ENCODE results near the gene CEP19.

The CEP19 gene

GRCh38 chr3:196666001-196666867 lies 45.8 kb downstream of the CEP19 start:
- H3K4me1 ChIP-seq (ENCODE audit: control extremely low read depth in 1 of 4, control insufficient read depth in 4 of 4, insufficient read depth in 4 of 4, low read length in 3 of 4): peaks cover 5 to 18% (median 14%) of the 10 kb centered on the region in 4 experiments
- POLR2A ChIA-PET: interaction anchor here (0.6 to 1.0 kb wide), 2 partner anchors 18 to 28 kb away, joined by 3 read pairs; no protein-coding TSS in a partner anchor

GRCh38 chr3:196662711-196663571 lies 49.1 kb downstream of the CEP19 start:
- ChIA-PET CTCF (interaction anchor here (0.7 to 1.3 kb wide), 11 partner anchors 9 to 56 kb away, joined by 3 to 4 read pairs (median 3); no protein-coding TSS in a partner anchor), POLR2A (interaction anchor here (0.6 to 0.7 kb wide), 2 partner anchors 13 to 22 kb away, joined by 3 read pairs; no protein-coding TSS in a partner anchor)
- Histone ChIP-seq H3K4me3 (ENCODE audit: control insufficient read depth in 1 of 7, extremely low read depth in 1 of 7, insufficient read depth in 4 of 7, low read depth in 2 of 7, low read length in 6 of 7) (no peak overlapping the region), H3K4me1 (ENCODE audit: control extremely low read depth in 1 of 4, control insufficient read depth in 4 of 4, insufficient read depth in 4 of 4, low read length in 3 of 4) (peaks cover 0 to 8% (median 4%) of the 10 kb centered on the region in 4 experiments), H3K36me3 (ENCODE audit: control insufficient read depth in 4 of 4, insufficient read depth in 4 of 4, low read length in 3 of 4) (peaks cover 6 to 59% (median 44%) of the 10 kb centered on the region in 4 experiments), H3K9me3 (ENCODE audit: control extremely low read depth in 1 of 5, control insufficient read depth in 4 of 5, insufficient read depth in 2 of 5, low read depth in 1 of 5, low read length in 4 of 5) (no peaks in the 10 kb centered on the region), H3K27ac (ENCODE audit: insufficient read depth in 1 of 2, low read depth in 1 of 2, low read length in 2 of 2, poor library complexity in 1 of 2, severe bottlenecking in 2 of 2) (peak overlapping the region in 1 of 2 experiments; percentile 60), H3K27me3 (replicated peaks in 2 of 5; ENCODE audit: control insufficient read depth in 4 of 5, insufficient read depth in 5 of 5, low read length in 4 of 5) (no peaks in the 10 kb centered on the region)
- peak in 2 of 3 donors; percentile 45 to 56 for DNase-seq
- 96% methylated on average over 6 of the region's 15 CpGs for WGBS (ENCODE audit: insufficient coverage)

More at GRCh38 chr3:196666001-196666867, 45.8 kb downstream of the CEP19 start:
- H3K27ac ChIP-seq (ENCODE audit: insufficient read depth in 1 of 2, low read depth in 1 of 2, low read length in 2 of 2, poor library complexity in 1 of 2, severe bottlenecking in 2 of 2): no peak overlapping the region
- WGBS (ENCODE audit: insufficient coverage): 90% methylated on average over 15 of the region's 23 CpGs
- DNase-seq: peak in 1 of 3 donors; percentile 39
- peaks cover 0 to 29% (median 19%) of the 10 kb centered on the region in 4 experiments for H3K36me3 ChIP-seq (ENCODE audit: control insufficient read depth in 4 of 4, insufficient read depth in 4 of 4, low read length in 3 of 4)
- no peaks in the 10 kb centered on the region for H3K27me3 ChIP-seq (replicated peaks in 2 of 5; ENCODE audit: control insufficient read depth in 4 of 5, insufficient read depth in 5 of 5, low read length in 4 of 5)
- no peak overlapping the region for H3K4me3 ChIP-seq (ENCODE audit: control insufficient read depth in 1 of 7, extremely low read depth in 1 of 7, insufficient read depth in 4 of 7, low read depth in 2 of 7, low read length in 6 of 7)
- no peaks in the 10 kb centered on the region for H3K9me3 ChIP-seq (ENCODE audit: control extremely low read depth in 1 of 5, control insufficient read depth in 4 of 5, insufficient read depth in 2 of 5, low read depth in 1 of 5, low read length in 4 of 5)
- CTCF ChIA-PET: interaction anchor here (1.2 to 1.5 kb wide), 2 partner anchors 22 to 58 kb away, joined by 3 read pairs; no protein-coding TSS in a partner anchor

GRCh38 chr3:196662033-196662432 lies 50.0 kb downstream of the CEP19 start:
- WGBS (ENCODE audit: insufficient coverage): 89% methylated on average over 10 of the region's 13 CpGs
- POLR2A ChIA-PET: interaction anchor here (0.6 to 0.7 kb wide), 2 partner anchors 10 to 23 kb away, joined by 3 read pairs; no protein-coding TSS in a partner anchor
- CTCF ChIA-PET: interaction anchor here (1.2 to 2.6 kb wide), 6 partner anchors 12 to 56 kb away, joined by 3 to 10 read pairs (median 4); no protein-coding TSS in a partner anchor
- Histone ChIP-seq H3K4me1 (ENCODE audit: control extremely low read depth in 1 of 4, control insufficient read depth in 4 of 4, insufficient read depth in 4 of 4, low read length in 3 of 4) (peaks cover 0 to 8% (median 4%) of the 10 kb centered on the region in 4 experiments), H3K4me3 (ENCODE audit: control insufficient read depth in 1 of 7, extremely low read depth in 1 of 7, insufficient read depth in 4 of 7, low read depth in 2 of 7, low read length in 6 of 7) (no peak overlapping the region), H3K27me3 (replicated peaks in 2 of 5; ENCODE audit: control insufficient read depth in 4 of 5, insufficient read depth in 5 of 5, low read length in 4 of 5) (no peaks in the 10 kb centered on the region), H3K36me3 (ENCODE audit: control insufficient read depth in 4 of 4, insufficient read depth in 4 of 4, low read length in 3 of 4) (peaks cover 6 to 67% (median 52%) of the 10 kb centered on the region in 4 experiments), H3K9me3 (ENCODE audit: control extremely low read depth in 1 of 5, control insufficient read depth in 4 of 5, insufficient read depth in 2 of 5, low read depth in 1 of 5, low read length in 4 of 5) (no peaks in the 10 kb centered on the region), H3K27ac (ENCODE audit: insufficient read depth in 1 of 2, low read depth in 1 of 2, low read length in 2 of 2, poor library complexity in 1 of 2, severe bottlenecking in 2 of 2) (no peak overlapping the region)
- no peak for DNase-seq

GRCh38 chr3:196661400-196661799 lies 50.6 kb downstream of the CEP19 start:
- Histone ChIP-seq H3K27ac (ENCODE audit: insufficient read depth in 1 of 2, low read depth in 1 of 2, low read length in 2 of 2, poor library complexity in 1 of 2, severe bottlenecking in 2 of 2) (peak overlapping the region in 1 of 2 experiments; percentile 43), H3K9me3 (ENCODE audit: control extremely low read depth in 1 of 5, control insufficient read depth in 4 of 5, insufficient read depth in 2 of 5, low read depth in 1 of 5, low read length in 4 of 5) (no peaks in the 10 kb centered on the region), H3K27me3 (replicated peaks in 2 of 5; ENCODE audit: control insufficient read depth in 4 of 5, insufficient read depth in 5 of 5, low read length in 4 of 5) (no peaks in the 10 kb centered on the region), H3K4me1 (ENCODE audit: control extremely low read depth in 1 of 4, control insufficient read depth in 4 of 4, insufficient read depth in 4 of 4, low read length in 3 of 4) (peaks cover 0 to 8% (median 4%) of the 10 kb centered on the region in 4 experiments), H3K4me3 (ENCODE audit: control insufficient read depth in 1 of 7, extremely low read depth in 1 of 7, insufficient read depth in 4 of 7, low read depth in 2 of 7, low read length in 6 of 7) (no peak overlapping the region), H3K36me3 (ENCODE audit: control insufficient read depth in 4 of 4, insufficient read depth in 4 of 4, low read length in 3 of 4) (peaks cover 6 to 74% (median 58%) of the 10 kb centered on the region in 4 experiments)
- WGBS (ENCODE audit: insufficient coverage): 95% methylated on average over 16 of the region's 16 CpGs
- ChIA-PET POLR2A (no interaction called here), CTCF (interaction anchor here (1.2 to 2.6 kb wide), 4 partner anchors 11 to 52 kb away, joined by 3 to 10 read pairs (median 6); no protein-coding TSS in a partner anchor)
- DNase-seq: no peak

- DNase-seq: no peak
- CTCF ChIA-PET: interaction anchor here (1.0 to 2.6 kb wide), 6 partner anchors 10 to 51 kb away, joined by 3 to 10 read pairs (median 3); no protein-coding TSS in a partner anchor
- H3K36me3 ChIP-seq (ENCODE audit: control insufficient read depth in 4 of 4, insufficient read depth in 4 of 4, low read length in 3 of 4): peaks cover 6 to 80% (median 62%) of the 10 kb centered on the region in 4 experiments
- WGBS (ENCODE audit: insufficient coverage): 95% methylated on average over 27 of the region's 32 CpGs
- POLR2A ChIA-PET: interaction anchor here (1.1 kb wide), 1 partner anchor 21 kb away, joined by 3 read pairs; the partner anchor contains the start of gene NRROS
- no peaks in the 10 kb centered on the region for H3K27me3 ChIP-seq (replicated peaks in 2 of 5; ENCODE audit: control insufficient read depth in 4 of 5, insufficient read depth in 5 of 5, low read length in 4 of 5)
- H3K27ac ChIP-seq (ENCODE audit: insufficient read depth in 1 of 2, low read depth in 1 of 2, low read length in 2 of 2, poor library complexity in 1 of 2, severe bottlenecking in 2 of 2): peak overlapping the region in 1 of 2 experiments; percentile 43
- no peak overlapping the region for H3K4me3 ChIP-seq (ENCODE audit: control insufficient read depth in 1 of 7, extremely low read depth in 1 of 7, insufficient read depth in 4 of 7, low read depth in 2 of 7, low read length in 6 of 7)
- H3K9me3 ChIP-seq (ENCODE audit: control extremely low read depth in 1 of 5, control insufficient read depth in 4 of 5, insufficient read depth in 2 of 5, low read depth in 1 of 5, low read length in 4 of 5): no peaks in the 10 kb centered on the region
- H3K4me1 ChIP-seq (ENCODE audit: control extremely low read depth in 1 of 4, control insufficient read depth in 4 of 4, insufficient read depth in 4 of 4, low read length in 3 of 4): peaks cover 0 to 8% (median 4%) of the 10 kb centered on the region in 4 experiments
Measured at GRCh38 chr3:196660381-196661166, 51.5 kb downstream of the CEP19 start.

GRCh38 chr3:196659901-196660351 lies 52.1 kb downstream of the CEP19 start:
- ChIA-PET CTCF (interaction anchor here (1.0 to 2.6 kb wide), 4 partner anchors 9 to 51 kb away, joined by 3 to 10 read pairs (median 6); no protein-coding TSS in a partner anchor), POLR2A (interaction anchor here (1.1 kb wide), 1 partner anchor 20 kb away, joined by 3 read pairs; the partner anchor contains the start of gene NRROS)

More at GRCh38 chr3:196659901-196660351, 52.1 kb downstream of the CEP19 start:
- H3K27me3 ChIP-seq (replicated peaks in 2 of 5; ENCODE audit: control insufficient read depth in 4 of 5, insufficient read depth in 5 of 5, low read length in 4 of 5): no peaks in the 10 kb centered on the region
- peaks cover 0 to 8% (median 4%) of the 10 kb centered on the region in 4 experiments for H3K4me1 ChIP-seq (ENCODE audit: control extremely low read depth in 1 of 4, control insufficient read depth in 4 of 4, insufficient read depth in 4 of 4, low read length in 3 of 4)
- no peak overlapping the region for H3K4me3 ChIP-seq (ENCODE audit: control insufficient read depth in 1 of 7, extremely low read depth in 1 of 7, insufficient read depth in 4 of 7, low read depth in 2 of 7, low read length in 6 of 7)
- peaks cover 6 to 82% (median 65%) of the 10 kb centered on the region in 4 experiments for H3K36me3 ChIP-seq (ENCODE audit: control insufficient read depth in 4 of 4, insufficient read depth in 4 of 4, low read length in 3 of 4)
- H3K9me3 ChIP-seq (ENCODE audit: control extremely low read depth in 1 of 5, control insufficient read depth in 4 of 5, insufficient read depth in 2 of 5, low read depth in 1 of 5, low read length in 4 of 5): no peaks in the 10 kb centered on the region
- 97% methylated on average over 30 of the region's 35 CpGs for WGBS (ENCODE audit: insufficient coverage)
- DNase-seq: no peak
- no peak overlapping the region for H3K27ac ChIP-seq (ENCODE audit: insufficient read depth in 1 of 2, low read depth in 1 of 2, low read length in 2 of 2, poor library complexity in 1 of 2, severe bottlenecking in 2 of 2)

Measured in common myeloid progenitor, CD34-positive (primary cell).